H1 (cell line): ENCODE results near the gene PLEKHG1.

Source experiments
- CEBPB ChIP-seq: IDR thresholded peaks from 2 replicates; pipeline ENCODE4 v1.6.1; 2012; ENCODE audit warnings: low read depth, low read length
- CHD1 ChIP-seq: IDR thresholded peaks from 2 replicates; pipeline ENCODE4 v1.6.1; 2012; ENCODE audit warnings: low read depth, low read length, improper control_type of control experiment
- CHD2 ChIP-seq: IDR thresholded peaks from 2 replicates; pipeline ENCODE4 v1.6.1; 2012; ENCODE audit warnings: low read length, improper control_type of control experiment
- EZH2 ChIP-seq: fragments of 200-600 bp; sonication (generic); IDR thresholded peaks from 2 replicates; pipeline ENCODE4 v1.7.1; 2012; ENCODE audit warnings: low read depth, mild to moderate bottlenecking, moderate library complexity, low read length, inconsistent platforms; ENCODE audit not compliant: severe bottlenecking
- JUN ChIP-seq: IDR thresholded peaks from 2 replicates; pipeline ENCODE4 v1.6.1; 2011; ENCODE audit warnings: low read depth, mild to moderate bottlenecking, improper control_type of control experiment, low read length
- JUND ChIP-seq: IDR thresholded peaks from 2 replicates; pipeline ENCODE4 v1.6.1; 2011; ENCODE audit warnings: mild to moderate bottlenecking, improper control_type of control experiment, low read length
- POLR2A ChIP-seq, 2 experiments: IDR thresholded peaks; 1 replicate in 1 of 2; 2 replicates in 1 of 2; pipeline ENCODE4 v1.6.1; 2011; ENCODE audit warnings: low read depth in 2 of 2, low read length in 2 of 2, mild to moderate bottlenecking in 2 of 2; ENCODE audit errors: control extremely low read depth in 1 of 2
- POLR2AphosphoS5 ChIP-seq: IDR thresholded peaks from 2 replicates; pipeline ENCODE4 v1.6.1; 2011; ENCODE audit warnings: low read depth, low read length
- SRF ChIP-seq: IDR thresholded peaks from 2 replicates; pipeline ENCODE4 v1.6.1; 2011; ENCODE audit warnings: mild to moderate bottlenecking, low read depth, low read length, moderate library complexity
- TCF12 ChIP-seq: IDR thresholded peaks from 2 replicates; pipeline ENCODE4 v1.6.1; 2011; ENCODE audit warnings: low read depth, mild to moderate bottlenecking, low read length
- YY1 ChIP-seq: IDR thresholded peaks from 2 replicates; pipeline ENCODE4 v1.6.1; 2011; ENCODE audit warnings: low read depth, mild to moderate bottlenecking, low read length
- TF ChIP-seq, protein P1 (sequence below): IDR thresholded peaks from 2 replicates; pipeline ENCODE4 v1.6.1; 2012; ENCODE audit warnings: low read length, inconsistent platforms
- TF ChIP-seq, protein P2 (sequence below), 3 experiments: IDR thresholded peaks; 1 replicate in 2 of 3; 2 replicates in 1 of 3; pipeline versions ENCODE4 v1.5.1 to v1.6.1; 2011; ENCODE audit warnings: low read length in 3 of 3, mild to moderate bottlenecking in 3 of 3, inconsistent platforms in 2 of 3, low read depth in 1 of 3, moderate library complexity in 1 of 3; ENCODE audit not compliant: insufficient read depth in 1 of 3; ENCODE audit errors: control extremely low read depth in 1 of 3

DNA sequence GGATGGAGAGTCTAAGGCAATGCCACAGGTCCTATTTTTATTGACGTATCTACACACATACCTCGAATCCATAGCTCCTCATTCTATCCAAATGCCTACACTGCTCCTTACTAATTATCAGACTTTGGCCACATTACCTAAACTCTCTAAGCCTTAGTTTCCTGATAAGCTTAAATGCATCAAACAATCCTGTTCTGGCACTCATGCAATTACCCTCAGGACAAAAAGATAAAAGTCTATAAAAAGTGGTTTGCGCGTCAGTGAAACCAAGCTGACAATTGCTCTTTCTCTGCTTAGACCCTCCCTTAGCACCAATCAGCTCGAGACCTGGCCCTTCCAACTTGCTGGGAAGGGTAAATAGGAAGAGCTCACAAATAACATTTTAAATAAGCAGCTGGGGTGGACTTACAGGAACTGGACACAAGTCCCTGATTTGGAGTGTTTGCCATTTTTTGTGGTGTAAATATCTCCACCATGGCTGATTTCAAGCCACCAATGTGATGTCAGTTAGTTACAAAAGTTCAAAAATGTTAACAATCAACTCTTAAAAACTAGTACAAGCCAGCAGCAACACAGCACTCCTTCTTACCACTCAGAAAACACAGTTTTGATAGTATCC is 7.2 kb upstream of the PLEKHG1 start:
- TF ChIP-seq TCF12 = no peak
- no peak for TF ChIP-seq POLR2A (IDR thresholded peaks at IDR 0.05; ENCODE audit: control extremely low read depth in 1 of 2, low read depth in 2 of 2, low read length in 2 of 2)
- TF ChIP-seq, protein P1, sequence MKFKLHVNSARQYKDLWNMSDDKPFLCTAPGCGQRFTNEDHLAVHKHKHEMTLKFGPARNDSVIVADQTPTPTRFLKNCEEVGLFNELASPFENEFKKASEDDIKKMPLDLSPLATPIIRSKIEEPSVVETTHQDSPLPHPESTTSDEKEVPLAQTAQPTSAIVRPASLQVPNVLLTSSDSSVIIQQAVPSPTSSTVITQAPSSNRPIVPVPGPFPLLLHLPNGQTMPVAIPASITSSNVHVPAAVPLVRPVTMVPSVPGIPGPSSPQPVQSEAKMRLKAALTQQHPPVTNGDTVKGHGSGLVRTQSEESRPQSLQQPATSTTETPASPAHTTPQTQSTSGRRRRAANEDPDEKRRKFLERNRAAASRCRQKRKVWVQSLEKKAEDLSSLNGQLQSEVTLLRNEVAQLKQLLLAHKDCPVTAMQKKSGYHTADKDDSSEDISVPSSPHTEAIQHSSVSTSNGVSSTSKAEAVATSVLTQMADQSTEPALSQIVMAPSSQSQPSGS = no peak
- no peak for TF ChIP-seq POLR2AphosphoS5
- TF ChIP-seq, protein P2, sequence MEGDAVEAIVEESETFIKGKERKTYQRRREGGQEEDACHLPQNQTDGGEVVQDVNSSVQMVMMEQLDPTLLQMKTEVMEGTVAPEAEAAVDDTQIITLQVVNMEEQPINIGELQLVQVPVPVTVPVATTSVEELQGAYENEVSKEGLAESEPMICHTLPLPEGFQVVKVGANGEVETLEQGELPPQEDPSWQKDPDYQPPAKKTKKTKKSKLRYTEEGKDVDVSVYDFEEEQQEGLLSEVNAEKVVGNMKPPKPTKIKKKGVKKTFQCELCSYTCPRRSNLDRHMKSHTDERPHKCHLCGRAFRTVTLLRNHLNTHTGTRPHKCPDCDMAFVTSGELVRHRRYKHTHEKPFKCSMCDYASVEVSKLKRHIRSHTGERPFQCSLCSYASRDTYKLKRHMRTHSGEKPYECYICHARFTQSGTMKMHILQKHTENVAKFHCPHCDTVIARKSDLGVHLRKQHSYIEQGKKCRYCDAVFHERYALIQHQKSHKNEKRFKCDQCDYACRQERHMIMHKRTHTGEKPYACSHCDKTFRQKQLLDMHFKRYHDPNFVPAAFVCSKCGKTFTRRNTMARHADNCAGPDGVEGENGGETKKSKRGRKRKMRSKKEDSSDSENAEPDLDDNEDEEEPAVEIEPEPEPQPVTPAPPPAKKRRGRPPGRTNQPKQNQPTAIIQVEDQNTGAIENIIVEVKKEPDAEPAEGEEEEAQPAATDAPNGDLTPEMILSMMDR (IDR thresholded peaks at IDR 0.05; ENCODE audit: control extremely low read depth in 1 of 3, insufficient read depth in 1 of 3, low read depth in 1 of 3, low read length in 3 of 3) = no peak
- TF ChIP-seq YY1 = no peak
- TF ChIP-seq EZH2 = no peak
- no peak for TF ChIP-seq JUN
- TF ChIP-seq CHD1 = no peak
- no peak for TF ChIP-seq SRF
- no peak for TF ChIP-seq CHD2
- no peak for TF ChIP-seq JUND
- TF ChIP-seq CEBPB = no peak
